Fibroblast of lung (primary cell): Measurements from ENCODE around the gene OLFML1.

Experiments
- CTCF ChIP-seq, 2 donors: IDR thresholded peaks in 1 of 2; conservative IDR thresholded peaks in 1 of 2; 1 replicate in 1 of 2; 2 replicates in 1 of 2; pipeline ENCODE4 v1.5.1; 2011 to 2012; ENCODE audit warnings: low read length in 2 of 2, control low read depth in 1 of 2, inconsistent platforms in 1 of 2, low read depth in 1 of 2, mild to moderate bottlenecking in 1 of 2
- EZH2 ChIP-seq: IDR thresholded peaks from 2 replicates; pipeline ENCODE4 v1.5.1; 2012; ENCODE audit warnings: low read length, control low read depth, mild to moderate bottlenecking; ENCODE audit errors: missing control alignments

- no peak for TF ChIP-seq CTCF (conservative IDR thresholded peaks at IDR 0.05 in 1 of 2, IDR thresholded peaks at IDR 0.05 in 1 of 2; ENCODE audit: low read depth in 1 of 2, low read length in 2 of 2)
- TF ChIP-seq EZH2: no peak
Observed at GRCh38 chr11:7498193-7498592, 12.9 kb downstream of the OLFML1 start.
